SK-N-SH (cell line): Measurements from ENCODE around the gene MAPK4.

Experiments used
- ELF1 ChIP-seq: IDR thresholded peaks from 2 replicates; pipeline ENCODE4 v1.4.0; 2012
- EZH2phosphoT487 ChIP-seq: fragments of 200-600 bp; sonication (generic); IDR thresholded peaks from 2 replicates; pipeline ENCODE4 v1.6.1; 2017; ENCODE audit warnings: low read depth, mixed run types, mild to moderate bottlenecking, antibody characterized with exemption, moderate library complexity, borderline replicate concordance
- JUND ChIP-seq: IDR thresholded peaks from 2 replicates; pipeline ENCODE4 v1.4.0; 2012
- NFIC ChIP-seq: IDR thresholded peaks from 2 replicates; pipeline ENCODE4 v1.4.0; 2012; ENCODE audit warnings: borderline replicate concordance
- POLR2AphosphoS5 ChIP-seq: IDR thresholded peaks from 2 replicates; pipeline ENCODE4 v1.6.1; 2012; ENCODE audit warnings: low read depth, low read length
- RCOR1 ChIP-seq: fragments of 150-350 bp; IDR thresholded peaks from 2 replicates; pipeline ENCODE4 v1.6.1; 2017; ENCODE audit warnings: antibody characterized with exemption, low read length
- SIN3A ChIP-seq: IDR thresholded peaks from 2 replicates; pipeline ENCODE4 v1.6.1; 2012; ENCODE audit warnings: low read depth, mild to moderate bottlenecking, low read length, moderate library complexity, borderline replicate concordance
- TF ChIP-seq, protein P1 (sequence below): fragments of 200-600 bp; sonication (generic); IDR thresholded peaks from 2 replicates; pipeline ENCODE4 v1.6.1; 2017; ENCODE audit warnings: antibody characterized with exemption, mild to moderate bottlenecking, moderate library complexity
- TF ChIP-seq, protein P2 (sequence below): IDR thresholded peaks from 2 replicates; pipeline ENCODE4 v1.6.1; 2012; ENCODE audit warnings: mild to moderate bottlenecking, low read depth, low read length, moderate library complexity

DNA sequence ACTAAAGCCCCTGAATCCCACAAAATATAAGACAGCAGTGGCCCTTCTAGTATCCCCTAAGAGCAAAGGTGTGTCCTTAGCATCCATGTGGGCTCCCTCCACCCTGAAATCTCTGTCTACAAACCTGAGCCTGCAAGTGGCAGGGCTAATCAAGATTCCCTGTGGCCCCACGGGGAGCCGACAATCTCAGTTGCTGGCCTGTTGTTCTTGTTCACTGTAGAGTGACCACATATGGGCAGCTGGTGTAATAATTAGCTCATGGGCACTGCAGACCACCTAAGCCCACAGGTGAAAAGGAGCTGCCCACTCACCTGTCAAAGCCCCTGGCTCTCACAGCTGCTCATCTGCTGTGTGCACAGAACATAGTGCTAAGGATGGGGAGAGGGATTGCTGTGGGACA is 157.7 kb downstream of the MAPK4 start:
- TF ChIP-seq NFIC, result no peak
- no peak for TF ChIP-seq ELF1
- TF ChIP-seq RCOR1, result no peak
- TF ChIP-seq SIN3A, result no peak
- TF ChIP-seq, protein P1, sequence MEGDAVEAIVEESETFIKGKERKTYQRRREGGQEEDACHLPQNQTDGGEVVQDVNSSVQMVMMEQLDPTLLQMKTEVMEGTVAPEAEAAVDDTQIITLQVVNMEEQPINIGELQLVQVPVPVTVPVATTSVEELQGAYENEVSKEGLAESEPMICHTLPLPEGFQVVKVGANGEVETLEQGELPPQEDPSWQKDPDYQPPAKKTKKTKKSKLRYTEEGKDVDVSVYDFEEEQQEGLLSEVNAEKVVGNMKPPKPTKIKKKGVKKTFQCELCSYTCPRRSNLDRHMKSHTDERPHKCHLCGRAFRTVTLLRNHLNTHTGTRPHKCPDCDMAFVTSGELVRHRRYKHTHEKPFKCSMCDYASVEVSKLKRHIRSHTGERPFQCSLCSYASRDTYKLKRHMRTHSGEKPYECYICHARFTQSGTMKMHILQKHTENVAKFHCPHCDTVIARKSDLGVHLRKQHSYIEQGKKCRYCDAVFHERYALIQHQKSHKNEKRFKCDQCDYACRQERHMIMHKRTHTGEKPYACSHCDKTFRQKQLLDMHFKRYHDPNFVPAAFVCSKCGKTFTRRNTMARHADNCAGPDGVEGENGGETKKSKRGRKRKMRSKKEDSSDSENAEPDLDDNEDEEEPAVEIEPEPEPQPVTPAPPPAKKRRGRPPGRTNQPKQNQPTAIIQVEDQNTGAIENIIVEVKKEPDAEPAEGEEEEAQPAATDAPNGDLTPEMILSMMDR, result no peak
- TF ChIP-seq, protein P2, sequence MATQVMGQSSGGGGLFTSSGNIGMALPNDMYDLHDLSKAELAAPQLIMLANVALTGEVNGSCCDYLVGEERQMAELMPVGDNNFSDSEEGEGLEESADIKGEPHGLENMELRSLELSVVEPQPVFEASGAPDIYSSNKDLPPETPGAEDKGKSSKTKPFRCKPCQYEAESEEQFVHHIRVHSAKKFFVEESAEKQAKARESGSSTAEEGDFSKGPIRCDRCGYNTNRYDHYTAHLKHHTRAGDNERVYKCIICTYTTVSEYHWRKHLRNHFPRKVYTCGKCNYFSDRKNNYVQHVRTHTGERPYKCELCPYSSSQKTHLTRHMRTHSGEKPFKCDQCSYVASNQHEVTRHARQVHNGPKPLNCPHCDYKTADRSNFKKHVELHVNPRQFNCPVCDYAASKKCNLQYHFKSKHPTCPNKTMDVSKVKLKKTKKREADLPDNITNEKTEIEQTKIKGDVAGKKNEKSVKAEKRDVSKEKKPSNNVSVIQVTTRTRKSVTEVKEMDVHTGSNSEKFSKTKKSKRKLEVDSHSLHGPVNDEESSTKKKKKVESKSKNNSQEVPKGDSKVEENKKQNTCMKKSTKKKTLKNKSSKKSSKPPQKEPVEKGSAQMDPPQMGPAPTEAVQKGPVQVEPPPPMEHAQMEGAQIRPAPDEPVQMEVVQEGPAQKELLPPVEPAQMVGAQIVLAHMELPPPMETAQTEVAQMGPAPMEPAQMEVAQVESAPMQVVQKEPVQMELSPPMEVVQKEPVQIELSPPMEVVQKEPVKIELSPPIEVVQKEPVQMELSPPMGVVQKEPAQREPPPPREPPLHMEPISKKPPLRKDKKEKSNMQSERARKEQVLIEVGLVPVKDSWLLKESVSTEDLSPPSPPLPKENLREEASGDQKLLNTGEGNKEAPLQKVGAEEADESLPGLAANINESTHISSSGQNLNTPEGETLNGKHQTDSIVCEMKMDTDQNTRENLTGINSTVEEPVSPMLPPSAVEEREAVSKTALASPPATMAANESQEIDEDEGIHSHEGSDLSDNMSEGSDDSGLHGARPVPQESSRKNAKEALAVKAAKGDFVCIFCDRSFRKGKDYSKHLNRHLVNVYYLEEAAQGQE, result no peak
- TF ChIP-seq JUND, result no peak
- no peak for TF ChIP-seq POLR2AphosphoS5
- TF ChIP-seq EZH2phosphoT487, result no peak
